Activated CD8-positive, alpha-beta memory T cell treated with anti-CD3 and anti-CD28 coated beads for 36 hours (primary cell): ENCODE measurements around the gene TPRA1. TPM values are rescaled to one million over a fixed set of nuclear protein-coding genes. Genes with fewer than 3 reads are reported as not detected.

ENCODE experiments used
- CTCF ChIA-PET: fragments of 350-600 bp; sonication (Branson Sonifier 250); formaldehyde crosslinking; loops from one replicate; lab custom pipeline; 2021; ENCODE audit warnings: antibody characterized with exemption; lab: Charles Lee
- POLR2A ChIA-PET: fragments of 350-600 bp; sonication (Branson Sonifier 250); formaldehyde crosslinking; loops from one replicate; lab custom pipeline; 2021; ENCODE audit warnings: antibody characterized with exemption; lab: Charles Lee
- total RNA-seq, 2 experiments: library from RNA; stranded (reverse); gene quantifications; one replicate each; pipeline ENCODE4 v1.2.3, GENCODE V29; 2021

Gene TPRA1
- total RNA-seq, 2 experiments from 2014 or later = 44.0 to 44.6 TPM

- ChIA-PET CTCF (interaction anchor here (1.9 kb wide), 1 partner anchor 24 kb away, joined by 10 read pairs; no protein-coding TSS in a partner anchor), POLR2A (interaction anchor here (0.8 to 2.8 kb wide), 5 partner anchors 9 to 73 kb away, joined by 3 to 12 read pairs (median 4); partner anchors contain the start of gene TPRA1)
These were observed 8.5 kb upstream of the TPRA1 start for GRCh38 chr3:127598841-127599570.

- POLR2A ChIA-PET = interaction anchor here (0.5 to 2.8 kb wide), 7 partner anchors 8 to 1171 kb away, joined by 3 to 12 read pairs (median 4); partner anchors contain the start of gene TPRA1
- CTCF ChIA-PET = interaction anchor here (1.3 kb wide), 2 partner anchors 8 to 22 kb away, joined by 4 to 10 read pairs; no protein-coding TSS in a partner anchor
These were observed 6.7 kb upstream of the TPRA1 start for GRCh38 chr3:127597020-127597771.

GRCh38 chr3:127595303-127595702 is 4.8 kb upstream of the TPRA1 start:
- ChIA-PET POLR2A (no interaction called here), CTCF (no interaction called here)

- ChIA-PET CTCF (no interaction called here), POLR2A (no interaction called here)
These were observed 2.6 kb upstream of the TPRA1 start for GRCh38 chr3:127593178-127593577.

- CTCF ChIA-PET = interaction anchor here (1.0 to 1.3 kb wide), 2 partner anchors 11 to 15 kb away, joined by 7 read pairs; no protein-coding TSS in a partner anchor
- POLR2A ChIA-PET = interaction anchor here (0.8 to 1.9 kb wide), 3 partner anchors 8 to 1532 kb away, joined by 3 to 12 read pairs (median 3); partner anchors contain the start of gene MCM2
These were observed 296 bp downstream of the TPRA1 start for GRCh38 chr3:127590282-127590592.

- POLR2A ChIA-PET = interaction anchor here (0.8 to 1.9 kb wide), 3 partner anchors 9 to 1532 kb away, joined by 3 to 12 read pairs (median 3); partner anchors contain the start of gene MCM2
- CTCF ChIA-PET = interaction anchor here (1.0 to 1.3 kb wide), 4 partner anchors 8 to 15 kb away, joined by 4 to 7 read pairs (median 6); partner anchors contain the start of gene MCM2
These were observed 792 bp downstream of the TPRA1 start for GRCh38 chr3:127589600-127590281.

GRCh38 chr3:127588806-127589577 is 1.5 kb downstream of the TPRA1 start:
- ChIA-PET CTCF (interaction anchor here (0.7 to 4.0 kb wide), 5 partner anchors 9 to 17 kb away, joined by 3 to 23 read pairs (median 4); partner anchors contain the start of gene MCM2), POLR2A (interaction anchor here (1.9 kb wide), 1 partner anchor 10 kb away, joined by 12 read pairs; the partner anchor contains the start of gene MCM2)

GRCh38 chr3:127587876-127588275 is 2.7 kb downstream of the TPRA1 start:
- POLR2A ChIA-PET = no interaction called here
- CTCF ChIA-PET = interaction anchor here (4.0 kb wide), 1 partner anchor 13 kb away, joined by 23 read pairs; no protein-coding TSS in a partner anchor

- ChIA-PET POLR2A (no interaction called here), CTCF (interaction anchor here (4.0 kb wide), 1 partner anchor 11 kb away, joined by 23 read pairs; no protein-coding TSS in a partner anchor)
These were observed 4.6 kb downstream of the TPRA1 start for GRCh38 chr3:127585813-127586413.

GRCh38 chr3:127585163-127585812 is 5.2 kb downstream of the TPRA1 start:
- POLR2A ChIA-PET = no interaction called here
- CTCF ChIA-PET = interaction anchor here (4.0 kb wide), 1 partner anchor 10 kb away, joined by 23 read pairs; no protein-coding TSS in a partner anchor

- POLR2A ChIA-PET = no interaction called here
These were observed 5.8 kb downstream of the TPRA1 start for GRCh38 chr3:127584734-127585133.

GRCh38 chr3:127580327-127581060 is 10.0 kb downstream of the TPRA1 start:
- ChIA-PET POLR2A (no interaction called here), CTCF (interaction anchor here (1.3 kb wide), 1 partner anchor 10 kb away, joined by 7 read pairs; the partner anchor contains the start of gene TPRA1)

More at GRCh38 chr3:127584734-127585133, 5.8 kb downstream of the TPRA1 start:
- CTCF ChIA-PET = interaction anchor here (4.0 kb wide), 1 partner anchor 10 kb away, joined by 23 read pairs; no protein-coding TSS in a partner anchor

- CTCF ChIA-PET = interaction anchor here (1.0 to 1.3 kb wide), 2 partner anchors 12 to 67 kb away, joined by 3 to 7 read pairs; partner anchors contain the start of gene TPRA1
- POLR2A ChIA-PET = no interaction called here
These were observed 11.7 kb downstream of the TPRA1 start for GRCh38 chr3:127578802-127579201.

GRCh38 chr3:127578168-127578567 is 12.4 kb downstream of the TPRA1 start:
- POLR2A ChIA-PET = no interaction called here
- CTCF ChIA-PET = no interaction called here

- ChIA-PET POLR2A (no interaction called here), CTCF (no interaction called here)
These were observed 13.1 kb downstream of the TPRA1 start for GRCh38 chr3:127577448-127577847.
